ENCODE measurements around the gene KCNIP4. TPM values are rescaled to one million over a fixed set of nuclear protein-coding genes. Genes with fewer than 3 reads are reported as not detected.

The KCNIP4 gene
- polyA plus RNA-seq, 1 donor (not counting 4 experiments of a cell fraction or from before 2014, with no cell fraction given), result 0.07 TPM

DNA sequence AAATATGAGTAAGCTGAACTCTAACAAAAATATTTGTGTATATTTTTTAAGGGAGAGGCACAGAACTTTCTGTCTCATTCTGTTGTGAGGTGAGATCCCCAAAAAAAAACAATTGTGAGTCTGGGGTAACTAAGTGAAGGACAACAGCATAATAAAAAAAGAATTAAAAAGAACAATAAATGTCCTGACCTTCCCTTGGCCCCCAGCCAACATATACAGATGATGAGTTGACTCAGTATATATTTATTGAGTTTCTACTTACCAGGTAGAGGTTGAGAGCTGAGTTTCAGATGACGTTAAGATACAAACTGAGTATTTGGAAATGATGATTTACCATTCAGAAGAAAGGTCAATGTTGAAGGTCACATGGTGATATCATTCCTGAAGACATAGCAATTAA, 239.5 kb downstream of the KCNIP4 start:
- no peaks in the 10 kb centered on the region for H3K36me3 ChIP-seq (ENCODE audit: control insufficient read depth in 2 of 2, extremely low read depth in 1 of 2, insufficient read depth in 2 of 2, low read length in 2 of 2)
- no peaks in the 10 kb centered on the region for H3K9me1 ChIP-seq (ENCODE audit: control insufficient read depth, extremely low read depth, insufficient read depth, low read length)
- no peaks in the 10 kb centered on the region for H3K27me3 ChIP-seq (ENCODE audit: control insufficient read depth, extremely low read depth, insufficient read depth, low read length)
- TF ChIP-seq, protein P1, sequence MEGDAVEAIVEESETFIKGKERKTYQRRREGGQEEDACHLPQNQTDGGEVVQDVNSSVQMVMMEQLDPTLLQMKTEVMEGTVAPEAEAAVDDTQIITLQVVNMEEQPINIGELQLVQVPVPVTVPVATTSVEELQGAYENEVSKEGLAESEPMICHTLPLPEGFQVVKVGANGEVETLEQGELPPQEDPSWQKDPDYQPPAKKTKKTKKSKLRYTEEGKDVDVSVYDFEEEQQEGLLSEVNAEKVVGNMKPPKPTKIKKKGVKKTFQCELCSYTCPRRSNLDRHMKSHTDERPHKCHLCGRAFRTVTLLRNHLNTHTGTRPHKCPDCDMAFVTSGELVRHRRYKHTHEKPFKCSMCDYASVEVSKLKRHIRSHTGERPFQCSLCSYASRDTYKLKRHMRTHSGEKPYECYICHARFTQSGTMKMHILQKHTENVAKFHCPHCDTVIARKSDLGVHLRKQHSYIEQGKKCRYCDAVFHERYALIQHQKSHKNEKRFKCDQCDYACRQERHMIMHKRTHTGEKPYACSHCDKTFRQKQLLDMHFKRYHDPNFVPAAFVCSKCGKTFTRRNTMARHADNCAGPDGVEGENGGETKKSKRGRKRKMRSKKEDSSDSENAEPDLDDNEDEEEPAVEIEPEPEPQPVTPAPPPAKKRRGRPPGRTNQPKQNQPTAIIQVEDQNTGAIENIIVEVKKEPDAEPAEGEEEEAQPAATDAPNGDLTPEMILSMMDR (optimal IDR thresholded peaks at IDR 0.05 in 1 of 3, IDR thresholded peaks at IDR 0.05 in 1 of 3, conservative IDR thresholded peaks at IDR 0.05 in 1 of 3; ENCODE audit: extremely low read depth in 1 of 3, insufficient read depth in 2 of 3, low read length in 3 of 3), result no peak
- TF ChIP-seq EZH2 (IDR thresholded peaks at IDR 0.05; ENCODE audit: low read length), result no peak
- FAIRE-seq, result no peak
- H3K4me2 ChIP-seq (ENCODE audit: control insufficient read depth, extremely low read depth, insufficient read depth, low read depth, low read length), result no peak overlapping the region
- no peak overlapping the region for H3K27ac ChIP-seq (ENCODE audit: control insufficient read depth, insufficient read depth, low read length)
- H3K9ac ChIP-seq (ENCODE audit: control insufficient read depth, extremely low read depth, insufficient read depth, low read length), result no peak overlapping the region
- no peaks in the 10 kb centered on the region for H3K4me1 ChIP-seq (ENCODE audit: control insufficient read depth, extremely low read depth, insufficient read depth, low read length)
- no peaks in the 10 kb centered on the region for H4K20me1 ChIP-seq (ENCODE audit: control insufficient read depth, extremely low read depth, insufficient read depth, low read length)
- no peak overlapping the region for H2AFZ ChIP-seq (ENCODE audit: control insufficient read depth, low read length)
- H3K79me2 ChIP-seq (ENCODE audit: control insufficient read depth, insufficient read depth, low read length), result no peaks in the 10 kb centered on the region
- no peak overlapping the region for H3K4me3 ChIP-seq (ENCODE audit: control insufficient read depth in 2 of 3, extremely low read depth in 1 of 3, insufficient read depth in 2 of 3, low read depth in 1 of 3, low read length in 3 of 3)
- no peaks in the 10 kb centered on the region for H3K9me3 ChIP-seq (ENCODE audit: control insufficient read depth, low read depth, low read length)
- dilution Hi-C loops (cut with MboI; ENCODE audit: extremely low pct_ligation_motif_present, low sequenced_read_pairs), result no loop called here
- no peak for DNase-seq (ENCODE audit: low read depth, low spot score)

GRCh38 chr4:21699446-21699845, 249.1 kb downstream of the KCNIP4 start:
- no peaks in the 10 kb centered on the region for H3K9me1 ChIP-seq (ENCODE audit: control insufficient read depth, extremely low read depth, insufficient read depth, low read length)
- H3K9me3 ChIP-seq (ENCODE audit: control insufficient read depth, low read depth, low read length), result no peaks in the 10 kb centered on the region
- no peak for DNase-seq (ENCODE audit: low read depth, low spot score)
- H3K27ac ChIP-seq (ENCODE audit: control insufficient read depth, insufficient read depth, low read length), result no peak overlapping the region
- no peak overlapping the region for H3K4me2 ChIP-seq (ENCODE audit: control insufficient read depth, extremely low read depth, insufficient read depth, low read depth, low read length)
- FAIRE-seq, result no peak
- H2AFZ ChIP-seq (ENCODE audit: control insufficient read depth, low read length), result no peak overlapping the region
- no peaks in the 10 kb centered on the region for H3K36me3 ChIP-seq (ENCODE audit: control insufficient read depth in 2 of 2, extremely low read depth in 1 of 2, insufficient read depth in 2 of 2, low read length in 2 of 2)
- dilution Hi-C loops (cut with MboI; ENCODE audit: extremely low pct_ligation_motif_present, low sequenced_read_pairs), result no loop called here
- H3K27me3 ChIP-seq (ENCODE audit: control insufficient read depth, extremely low read depth, insufficient read depth, low read length), result no peaks in the 10 kb centered on the region
- no peaks in the 10 kb centered on the region for H4K20me1 ChIP-seq (ENCODE audit: control insufficient read depth, extremely low read depth, insufficient read depth, low read length)
- peaks cover 7% of the 10 kb centered on the region for H3K4me1 ChIP-seq (ENCODE audit: control insufficient read depth, extremely low read depth, insufficient read depth, low read length)
- no peaks in the 10 kb centered on the region for H3K79me2 ChIP-seq (ENCODE audit: control insufficient read depth, insufficient read depth, low read length)
- no peak overlapping the region for H3K9ac ChIP-seq (ENCODE audit: control insufficient read depth, extremely low read depth, insufficient read depth, low read length)
- TF ChIP-seq, protein P1 (optimal IDR thresholded peaks at IDR 0.05 in 1 of 3, IDR thresholded peaks at IDR 0.05 in 1 of 3, conservative IDR thresholded peaks at IDR 0.05 in 1 of 3; ENCODE audit: extremely low read depth in 1 of 3, insufficient read depth in 2 of 3, low read length in 3 of 3), result no peak
- no peak for TF ChIP-seq EZH2 (IDR thresholded peaks at IDR 0.05; ENCODE audit: low read length)
- H3K4me3 ChIP-seq (ENCODE audit: control insufficient read depth in 2 of 3, extremely low read depth in 1 of 3, insufficient read depth in 2 of 3, low read depth in 1 of 3, low read length in 3 of 3), result no peak overlapping the region

All from keratinocyte (primary cell).